Endothelial cell of umbilical vein (primary cell): Measurements from ENCODE around the gene PGM2L1.

Source experiments
- EZH2 ChIP-seq: IDR thresholded peaks from 2 replicates; pipeline ENCODE4 v1.6.1; 2012; ENCODE audit warnings: borderline replicate concordance, low read depth, mild to moderate bottlenecking, moderate library complexity, low read length, inconsistent platforms; ENCODE audit not compliant: severe bottlenecking
- GATA2 ChIP-seq: IDR thresholded peaks from 2 replicates; pipeline ENCODE4 v1.7.0; 2011; ENCODE audit warnings: low read depth, mild to moderate bottlenecking, moderate library complexity, mixed read lengths, low read length; ENCODE audit not compliant: insufficient read length, insufficient read depth
- JUN ChIP-seq: IDR thresholded peaks from 2 replicates; pipeline ENCODE4 v1.6.1; 2011; ENCODE audit warnings: borderline replicate concordance, low read depth; ENCODE audit not compliant: insufficient read length, insufficient read depth
- MYC ChIP-seq: IDR thresholded peaks from one replicate; pipeline ENCODE4 v1.6.1; 2011; ENCODE audit warnings: mild to moderate bottlenecking, low read depth, low read length
- POLR2A ChIP-seq: IDR thresholded peaks from 2 replicates; pipeline ENCODE4 v1.6.1; 2012; ENCODE audit warnings: low read depth, mild to moderate bottlenecking, control low read depth, low read length
- POLR2AphosphoS5 ChIP-seq: IDR thresholded peaks from 2 replicates; pipeline ENCODE4 v1.6.1; 2012; ENCODE audit warnings: low read depth, mild to moderate bottlenecking, control low read depth, low read length, moderate library complexity; ENCODE audit not compliant: insufficient read depth
- TF ChIP-seq, protein P1 (sequence below), 2 donors: IDR thresholded peaks; 1 replicate in 1 of 2; 2 replicates in 1 of 2; pipeline ENCODE4 v1.5.1; 2011; ENCODE audit warnings: low read length in 2 of 2, mild to moderate bottlenecking in 2 of 2, moderate library complexity in 2 of 2, control low read depth in 1 of 2, inconsistent platforms in 1 of 2, low read depth in 1 of 2; ENCODE audit not compliant: insufficient read depth in 1 of 2; ENCODE audit errors: extremely low read depth in 1 of 2
- TF ChIP-seq, protein P2 (sequence below): IDR thresholded peaks from 2 replicates; pipeline ENCODE4 v1.6.1; 2011; ENCODE audit not compliant: insufficient read depth, insufficient read length

DNA sequence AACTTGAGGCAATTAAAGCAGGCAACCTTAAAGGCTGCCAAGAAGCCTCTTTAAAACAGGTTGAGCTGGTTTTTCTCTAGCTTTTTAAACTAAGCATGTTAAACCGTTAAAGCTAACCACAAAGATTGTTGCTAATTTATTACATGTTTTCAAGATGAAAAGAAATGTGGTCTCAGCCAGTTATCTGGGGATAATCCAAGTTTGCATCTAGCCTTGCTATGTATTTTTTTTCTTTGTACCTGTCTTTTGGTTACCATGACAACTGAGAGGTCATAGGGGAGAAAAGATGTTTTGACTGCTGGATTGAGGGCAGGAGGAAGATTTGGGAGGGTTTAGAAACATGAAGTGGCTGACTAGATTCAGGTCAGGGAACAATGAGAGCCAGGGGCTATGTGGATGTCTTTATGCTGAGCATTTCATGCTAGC is 19.2 kb upstream of the PGM2L1 start:
- TF ChIP-seq POLR2AphosphoS5 (no peak), GATA2 (no peak), POLR2A (no peak), JUN (no peak), MYC (no peak), EZH2 (no peak)
- TF ChIP-seq, protein P1, sequence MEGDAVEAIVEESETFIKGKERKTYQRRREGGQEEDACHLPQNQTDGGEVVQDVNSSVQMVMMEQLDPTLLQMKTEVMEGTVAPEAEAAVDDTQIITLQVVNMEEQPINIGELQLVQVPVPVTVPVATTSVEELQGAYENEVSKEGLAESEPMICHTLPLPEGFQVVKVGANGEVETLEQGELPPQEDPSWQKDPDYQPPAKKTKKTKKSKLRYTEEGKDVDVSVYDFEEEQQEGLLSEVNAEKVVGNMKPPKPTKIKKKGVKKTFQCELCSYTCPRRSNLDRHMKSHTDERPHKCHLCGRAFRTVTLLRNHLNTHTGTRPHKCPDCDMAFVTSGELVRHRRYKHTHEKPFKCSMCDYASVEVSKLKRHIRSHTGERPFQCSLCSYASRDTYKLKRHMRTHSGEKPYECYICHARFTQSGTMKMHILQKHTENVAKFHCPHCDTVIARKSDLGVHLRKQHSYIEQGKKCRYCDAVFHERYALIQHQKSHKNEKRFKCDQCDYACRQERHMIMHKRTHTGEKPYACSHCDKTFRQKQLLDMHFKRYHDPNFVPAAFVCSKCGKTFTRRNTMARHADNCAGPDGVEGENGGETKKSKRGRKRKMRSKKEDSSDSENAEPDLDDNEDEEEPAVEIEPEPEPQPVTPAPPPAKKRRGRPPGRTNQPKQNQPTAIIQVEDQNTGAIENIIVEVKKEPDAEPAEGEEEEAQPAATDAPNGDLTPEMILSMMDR (IDR thresholded peaks at IDR 0.05; ENCODE audit: extremely low read depth in 1 of 2, insufficient read depth in 1 of 2, low read depth in 1 of 2, low read length in 2 of 2): no peak
- TF ChIP-seq, protein P2, sequence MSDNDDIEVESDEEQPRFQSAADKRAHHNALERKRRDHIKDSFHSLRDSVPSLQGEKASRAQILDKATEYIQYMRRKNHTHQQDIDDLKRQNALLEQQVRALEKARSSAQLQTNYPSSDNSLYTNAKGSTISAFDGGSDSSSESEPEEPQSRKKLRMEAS: no peak
